Panc1 (cell line): ENCODE results near the gene CHL1. TPM values are rescaled to one million over a fixed set of nuclear protein-coding genes. Genes with fewer than 3 reads are reported as not detected.

Source experiments
- ATAC-seq: fragments of 200-7000 bp; cut with Tn5 transposase; 2 replicates; pipeline ENCODE4 v1.9.1; 2020; ENCODE audit warnings: mild to moderate bottlenecking, moderate library complexity
- BruUV-seq: library from RNA; stranded (reverse); fragments of 400-500 nt; replicated peaks from 2 replicates; lab custom pipeline; 2021; lab: Mats Ljungman, UMichigan
- CTCF ChIA-PET: fragments of 300-600 bp; sonication (Branson Sonifier 250); formaldehyde crosslinking; loops from one replicate; lab custom pipeline; 2022; ENCODE audit warnings: antibody characterized with exemption; lab: Charles Lee
- POLR2A ChIA-PET: fragments of 300-600 bp; sonication (Branson Sonifier 250); formaldehyde crosslinking; loops from one replicate; lab custom pipeline; 2022; ENCODE audit warnings: antibody characterized with exemption; lab: Charles Lee
- DNase-seq: peaks from one replicate; pipeline ENCODE4 v3.0.0-alpha.2; 2010; ENCODE audit warnings: low read depth, low spot score
- H3K27ac ChIP-seq: 2 replicates; pipeline ENCODE4 v1.5.1; 2011; ENCODE audit warnings: mild to moderate bottlenecking, low read length, inconsistent platforms
- H3K27me3 ChIP-seq: fragments of 200-500 bp; sonication (Bioruptor generic); 2 replicates; pipeline ENCODE4 v1.6.0; 2014; ENCODE audit warnings: low read length, inconsistent platforms; ENCODE audit not compliant: control insufficient read depth, insufficient read depth
- H3K36me3 ChIP-seq: fragments of 200-500 bp; sonication (Bioruptor generic); 2 replicates; pipeline ENCODE4 v1.5.1; 2014; ENCODE audit warnings: inconsistent platforms, mild to moderate bottlenecking, low read length, moderate library complexity; ENCODE audit not compliant: control insufficient read depth, insufficient read depth
- H3K4me1 ChIP-seq: 2 replicates; pipeline ENCODE4 v1.5.1; 2011; ENCODE audit warnings: inconsistent platforms, mild to moderate bottlenecking, low read length, moderate library complexity; ENCODE audit not compliant: control insufficient read depth, insufficient read depth
- H3K4me3 ChIP-seq, 2 experiments: 2 replicates each; pipeline ENCODE4 v1.5.1; 2011 to 2012; ENCODE audit warnings: low read depth in 2 of 2, low read length in 2 of 2, mild to moderate bottlenecking in 2 of 2, inconsistent platforms in 1 of 2, moderate library complexity in 1 of 2
- H3K9me3 ChIP-seq: fragments of 200-500 bp; sonication (Bioruptor generic); 2 replicates; pipeline ENCODE4 v1.5.1; 2014; ENCODE audit warnings: low read depth, mild to moderate bottlenecking, inconsistent platforms, low read length, moderate library complexity; ENCODE audit not compliant: control insufficient read depth, insufficient read depth
- CTCF ChIP-seq: fragments of 450-650 bp; IDR thresholded peaks from 2 replicates; pipeline ENCODE4 v1.5.1; 2017; ENCODE audit warnings: mild to moderate bottlenecking
- POLR2AphosphoS5 ChIP-seq: IDR thresholded peaks from 2 replicates; pipeline ENCODE4 v1.6.1; 2012; ENCODE audit warnings: mild to moderate bottlenecking, low read depth, low read length, moderate library complexity
- SIN3A ChIP-seq: IDR thresholded peaks from 2 replicates; pipeline ENCODE4 v1.6.1; 2012; ENCODE audit warnings: low read depth, mild to moderate bottlenecking, low read length, moderate library complexity, borderline replicate concordance; ENCODE audit not compliant: insufficient read depth
- TCF7L2 ChIP-seq: IDR thresholded peaks from 2 replicates; pipeline ENCODE4 v1.6.1; 2011; ENCODE audit warnings: mild to moderate bottlenecking, low read depth, low read length, inconsistent platforms
- in situ Hi-C: cut with HindIII; loops from 2 replicates; pipeline ENCODE4 v1.10.0; 2016; ENCODE audit warnings: low sequenced_read_pairs, low pct_unique_long_range_greater_than_20kb
- intact Hi-C: fragments of 100-400 bp; cut with micrococcal nuclease; formaldehyde crosslinking; loops from one replicate; pipeline ENCODE4 v1.10.0; 2022; ENCODE audit not compliant: unreplicated experiment
- total RNA-seq: library from RNA; stranded (reverse); gene quantifications from one replicate; pipeline ENCODE4 v1.2.1, GENCODE V29; 2021; ENCODE audit not compliant: unreplicated experiment
- TF ChIP-seq, protein P1 (sequence below), 2 experiments: IDR thresholded peaks; 2 replicates each; pipeline ENCODE4 v1.6.1; 2011 to 2012; ENCODE audit warnings: low read depth in 2 of 2, control low read depth in 1 of 2, low read length in 1 of 2, mild to moderate bottlenecking in 1 of 2, moderate library complexity in 1 of 2; ENCODE audit not compliant: insufficient read depth in 1 of 2

Gene CHL1
- total RNA-seq, 1 experiment from 2014 or later = not detected

GRCh38 chr3:330494-331115 lies 134.0 kb downstream of the CHL1 start:
- Histone ChIP-seq H3K27me3 (no peaks in the 10 kb centered on the region), H3K9me3 (no peaks in the 10 kb centered on the region), H3K4me3 (no peak overlapping the region), H3K27ac (no peak overlapping the region), H3K4me1 (no peaks in the 10 kb centered on the region), H3K36me3 (no peaks in the 10 kb centered on the region)
- ChIA-PET POLR2A (no interaction called here), CTCF (no interaction called here)
- ATAC-seq (no peak), DNase-seq (no peak)
- in situ Hi-C loops = no loop called here
- intact Hi-C loops = no loop called here
- no peak for TF ChIP-seq CTCF
- TF ChIP-seq, protein P1, sequence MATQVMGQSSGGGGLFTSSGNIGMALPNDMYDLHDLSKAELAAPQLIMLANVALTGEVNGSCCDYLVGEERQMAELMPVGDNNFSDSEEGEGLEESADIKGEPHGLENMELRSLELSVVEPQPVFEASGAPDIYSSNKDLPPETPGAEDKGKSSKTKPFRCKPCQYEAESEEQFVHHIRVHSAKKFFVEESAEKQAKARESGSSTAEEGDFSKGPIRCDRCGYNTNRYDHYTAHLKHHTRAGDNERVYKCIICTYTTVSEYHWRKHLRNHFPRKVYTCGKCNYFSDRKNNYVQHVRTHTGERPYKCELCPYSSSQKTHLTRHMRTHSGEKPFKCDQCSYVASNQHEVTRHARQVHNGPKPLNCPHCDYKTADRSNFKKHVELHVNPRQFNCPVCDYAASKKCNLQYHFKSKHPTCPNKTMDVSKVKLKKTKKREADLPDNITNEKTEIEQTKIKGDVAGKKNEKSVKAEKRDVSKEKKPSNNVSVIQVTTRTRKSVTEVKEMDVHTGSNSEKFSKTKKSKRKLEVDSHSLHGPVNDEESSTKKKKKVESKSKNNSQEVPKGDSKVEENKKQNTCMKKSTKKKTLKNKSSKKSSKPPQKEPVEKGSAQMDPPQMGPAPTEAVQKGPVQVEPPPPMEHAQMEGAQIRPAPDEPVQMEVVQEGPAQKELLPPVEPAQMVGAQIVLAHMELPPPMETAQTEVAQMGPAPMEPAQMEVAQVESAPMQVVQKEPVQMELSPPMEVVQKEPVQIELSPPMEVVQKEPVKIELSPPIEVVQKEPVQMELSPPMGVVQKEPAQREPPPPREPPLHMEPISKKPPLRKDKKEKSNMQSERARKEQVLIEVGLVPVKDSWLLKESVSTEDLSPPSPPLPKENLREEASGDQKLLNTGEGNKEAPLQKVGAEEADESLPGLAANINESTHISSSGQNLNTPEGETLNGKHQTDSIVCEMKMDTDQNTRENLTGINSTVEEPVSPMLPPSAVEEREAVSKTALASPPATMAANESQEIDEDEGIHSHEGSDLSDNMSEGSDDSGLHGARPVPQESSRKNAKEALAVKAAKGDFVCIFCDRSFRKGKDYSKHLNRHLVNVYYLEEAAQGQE (IDR thresholded peaks at IDR 0.05; ENCODE audit: insufficient read depth in 1 of 2, low read depth in 2 of 2, low read length in 1 of 2) = no peak
- no peak for TF ChIP-seq SIN3A
- BruUV-seq = no TSS peak

- ChIA-PET POLR2A (no interaction called here), CTCF (no interaction called here)
- Histone ChIP-seq H3K4me1 (no peaks in the 10 kb centered on the region), H3K36me3 (no peaks in the 10 kb centered on the region), H3K4me3 (no peak overlapping the region), H3K27ac (no peak overlapping the region), H3K27me3 (no peaks in the 10 kb centered on the region), H3K9me3 (no peaks in the 10 kb centered on the region)
- no TSS peak for BruUV-seq
- TF ChIP-seq, protein P1 (IDR thresholded peaks at IDR 0.05; ENCODE audit: insufficient read depth in 1 of 2, low read depth in 2 of 2, low read length in 1 of 2) = no peak
- TF ChIP-seq SIN3A = no peak
- no peak for TF ChIP-seq POLR2AphosphoS5
- no peak for TF ChIP-seq CTCF
- no peak for TF ChIP-seq TCF7L2
- no peak for DNase-seq
- intact Hi-C loops = no loop called here
- in situ Hi-C loops = no loop called here
- no peak for ATAC-seq
Measured at GRCh38 chr3:331881-332280, 135.3 kb downstream of the CHL1 start.
